Hematopoietic multipotent progenitor cell treated with erythropoietin and hydrocortisone succinate and interleukin-3 and kit ligand, for 4 days (in vitro differentiated cells): Measurements from ENCODE around the gene RLIM.

Experiments
- DNase-seq: peaks from one replicate; pipeline ENCODE4 v3.0.0-alpha.2; 2015

RLIM gene

DNA sequence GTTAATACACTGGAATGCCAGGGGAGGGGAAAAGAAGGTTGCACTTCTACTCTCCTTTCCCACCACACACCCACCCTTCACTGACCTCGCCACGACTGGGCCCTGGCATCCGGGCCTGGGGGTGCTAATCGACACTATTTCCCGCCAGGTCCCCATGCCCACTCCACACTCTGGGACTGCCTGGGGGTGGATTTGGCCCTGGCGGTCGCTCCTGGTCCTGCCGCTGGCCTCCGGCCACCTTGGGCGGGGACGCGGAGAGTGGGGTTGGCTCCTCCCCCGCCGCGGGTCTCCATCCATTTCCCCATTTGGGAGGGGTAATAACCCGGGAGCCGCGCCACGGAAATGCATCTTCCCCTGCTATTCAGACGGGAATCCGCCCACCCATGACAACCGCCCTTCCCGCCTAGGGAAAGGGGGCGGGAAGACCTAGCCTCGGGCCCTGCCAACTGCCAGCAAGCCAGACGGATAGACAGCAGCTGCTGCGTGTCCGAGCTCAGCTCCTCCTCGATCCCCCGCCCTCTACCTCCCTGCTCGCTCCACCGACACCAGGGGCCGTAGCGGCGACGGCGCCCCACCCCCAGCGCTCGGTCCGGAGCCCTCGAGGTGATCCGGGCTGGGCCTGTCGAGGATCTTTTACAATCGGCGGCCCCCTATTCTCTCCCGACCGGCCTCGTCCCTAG is 78.1 kb downstream of the RLIM start:
- peak; percentile 77 for DNase-seq

GRCh38 chrX:74535408-74536151 is 78.8 kb downstream of the RLIM start:
- peak; percentile 71 for DNase-seq
